GM12801 (cell line): ENCODE measurements around the gene PARD3B.

Experiments
- CTCF ChIP-seq: IDR thresholded peaks from one replicate; pipeline ENCODE4 v1.5.1; 2011; ENCODE audit warnings: control low read depth; ENCODE audit not compliant: insufficient read length; ENCODE audit errors: extremely low read depth

The PARD3B gene

GRCh38 chr2:205375461-205376448 is 830.5 kb downstream of the PARD3B start:
- TF ChIP-seq CTCF: no peak

GRCh38 chr2:205377324-205377723 is 832.0 kb downstream of the PARD3B start:
- TF ChIP-seq CTCF: no peak

GRCh38 chr2:205383601-205384000 is 838.3 kb downstream of the PARD3B start:
- no peak for TF ChIP-seq CTCF

GRCh38 chr2:205386109-205386508 is 840.8 kb downstream of the PARD3B start:
- TF ChIP-seq CTCF: no peak

- no peak for TF ChIP-seq CTCF
Observed at GRCh38 chr2:205387350-205388055, 842.2 kb downstream of the PARD3B start.

GRCh38 chr2:205390866-205391265 is 845.6 kb downstream of the PARD3B start:
- no peak for TF ChIP-seq CTCF

GRCh38 chr2:205401511-205401910 is 856.2 kb downstream of the PARD3B start:
- TF ChIP-seq CTCF: no peak
